GM23338 (cell line): ENCODE measurements around the gene PIK3R5. TPM values are rescaled to one million over a fixed set of nuclear protein-coding genes. Genes with fewer than 3 reads are reported as not detected.
"Not testable (repeated sequence)": the region's sequence is repeated elsewhere in the genome, so short reads cannot be mapped to it uniquely, and the experiment has no call there.

Experiments
- ATAC-seq: fragments of 200-7000 bp; cut with Tn5 transposase; 3 replicates; pipeline ENCODE4 v1.9.1; 2020
- DNase-seq: peaks from one replicate; pipeline ENCODE4 v3.0.0-alpha.2; 2015; ENCODE audit warnings: low spot score
- H2AFZ ChIP-seq: fragments of 200-600 bp; sonication (generic); 2 replicates; pipeline ENCODE4 v1.8.0; 2016; ENCODE audit warnings: antibody characterized with exemption, mild to moderate bottlenecking, moderate library complexity
- H3F3A ChIP-seq: fragments of 200-600 bp; sonication (generic); replicated peaks from 2 replicates; pipeline ENCODE4 v1.8.0; 2017; ENCODE audit warnings: antibody characterized with exemption, mixed run types, low read depth
- H3K27ac ChIP-seq: fragments of 200-600 bp; sonication (generic); 2 replicates; pipeline ENCODE4 v1.6.1; 2016; ENCODE audit warnings: low read depth
- H3K27me3 ChIP-seq: fragments of 200-600 bp; sonication (generic); 2 replicates; pipeline ENCODE4 v1.8.0; 2016; ENCODE audit warnings: mild to moderate bottlenecking, mixed run types, moderate library complexity; ENCODE audit not compliant: insufficient read depth
- H3K36me3 ChIP-seq: fragments of 200-600 bp; sonication (generic); 2 replicates; pipeline ENCODE4 v1.8.0; 2016; ENCODE audit warnings: mild to moderate bottlenecking; ENCODE audit not compliant: insufficient read depth
- H3K4me1 ChIP-seq: fragments of 200-600 bp; sonication (generic); 2 replicates; pipeline ENCODE4 v1.8.0; 2016; ENCODE audit warnings: mild to moderate bottlenecking, moderate library complexity; ENCODE audit not compliant: insufficient read depth
- H3K4me2 ChIP-seq: fragments of 200-600 bp; sonication (generic); 2 replicates; pipeline ENCODE4 v1.7.1; 2017; ENCODE audit warnings: mixed run types
- H3K4me3 ChIP-seq: fragments of 200-600 bp; sonication (generic); 2 replicates; pipeline ENCODE4 v1.6.1; 2016; ENCODE audit warnings: mixed run types
- H3K79me2 ChIP-seq: fragments of 200-600 bp; sonication (generic); replicated peaks from 2 replicates; pipeline ENCODE4 v1.8.0; 2017; ENCODE audit warnings: mild to moderate bottlenecking; ENCODE audit not compliant: insufficient read depth
- H3K9me2 ChIP-seq: fragments of 200-600 bp; sonication (generic); 2 replicates; pipeline ENCODE4 v1.8.0; 2017; ENCODE audit not compliant: insufficient read depth
- H4K20me1 ChIP-seq: fragments of 200-600 bp; sonication (generic); replicated peaks from 2 replicates; pipeline ENCODE4 v1.8.0; 2017; ENCODE audit warnings: mild to moderate bottlenecking; ENCODE audit not compliant: insufficient read depth
- H3K27ac Mint-ChIP-seq: 2 replicates; pipeline ENCODE4 v1.8.0; 2020; ENCODE audit warnings: inconsistent platforms, mild to moderate bottlenecking, moderate library complexity, mixed read lengths
- H3K27me3 Mint-ChIP-seq: 3 replicates; pipeline ENCODE4 v1.8.0; 2022; ENCODE audit warnings: low read depth, mild to moderate bottlenecking, moderate library complexity, mixed read lengths, inconsistent platforms; ENCODE audit not compliant: insufficient read depth, poor library complexity
- H3K36me3 Mint-ChIP-seq: 3 replicates; pipeline ENCODE4 v1.8.0; 2021; ENCODE audit warnings: low read depth, mild to moderate bottlenecking, inconsistent platforms, moderate library complexity, mixed read lengths
- H3K4me1 Mint-ChIP-seq: 3 replicates; pipeline ENCODE4 v1.8.0; 2020; ENCODE audit warnings: mild to moderate bottlenecking, inconsistent platforms, mixed read lengths
- H3K4me3 Mint-ChIP-seq: 3 replicates; pipeline ENCODE4 v1.8.0; 2021; ENCODE audit warnings: moderate library complexity, mild to moderate bottlenecking, inconsistent platforms, mixed read lengths
- H3K9me3 Mint-ChIP-seq: 3 replicates; pipeline ENCODE4 v1.8.0; 2020; ENCODE audit warnings: moderate library complexity, mild to moderate bottlenecking, inconsistent platforms, mixed read lengths
- CREB1 ChIP-seq: fragments of 250-450 bp; sonication (Bioruptor Pico); IDR thresholded peaks from 2 replicates; pipeline ENCODE4 v1.5.0; 2020; ENCODE audit warnings: low read depth, mild to moderate bottlenecking, moderate library complexity
- ETS1 ChIP-seq: IDR thresholded peaks from 2 replicates; pipeline ENCODE4 v1.6.1; 2016; ENCODE audit warnings: antibody characterized with exemption
- EZH2 ChIP-seq: fragments of 200-600 bp; sonication (generic); IDR thresholded peaks from one replicate; pipeline ENCODE4 v1.8.0; 2017; ENCODE audit warnings: antibody characterized with exemption, mild to moderate bottlenecking, low read depth; ENCODE audit not compliant: unreplicated experiment
- EZH2phosphoT487 ChIP-seq: fragments of 200-600 bp; sonication (generic); IDR thresholded peaks from one replicate; pipeline ENCODE4 v1.8.1; 2018; ENCODE audit warnings: antibody characterized with exemption; ENCODE audit not compliant: unreplicated experiment
- JUNB ChIP-seq: IDR thresholded peaks from one replicate; pipeline ENCODE4 v1.6.1; 2016; ENCODE audit warnings: antibody characterized with exemption; ENCODE audit not compliant: unreplicated experiment
- POLR2AphosphoS5 ChIP-seq: IDR thresholded peaks from 2 replicates; pipeline ENCODE4 v1.6.1; 2016; ENCODE audit warnings: antibody characterized with exemption, low read depth
- REST ChIP-seq: IDR thresholded peaks from one replicate; pipeline ENCODE4 v1.6.1; 2018; ENCODE audit warnings: antibody characterized with exemption; ENCODE audit not compliant: unreplicated experiment
- ZNF331 ChIP-seq: fragments of 250-450 bp; sonication (Bioruptor Pico); IDR thresholded peaks from 2 replicates; pipeline ENCODE4 v1.5.0; 2020; ENCODE audit warnings: low read depth, mild to moderate bottlenecking, moderate library complexity
- ZNF462 ChIP-seq: fragments of 250-450 bp; sonication (Bioruptor Pico); IDR thresholded peaks from 2 replicates; pipeline ENCODE4 v1.5.0; 2020; ENCODE audit warnings: mild to moderate bottlenecking, moderate library complexity
- polyA plus RNA-seq: library from polyadenylated mRNA; unstranded; fragments of >200 nt; fragmentation: Nextera tagmentation; extraction: Ambion mirVana; gene quantifications from 2 replicates; pipeline ENCODE4 v1.2.1, GENCODE V29; 2016
- total RNA-seq: library from RNA; depleted of rRNA; stranded (reverse); fragments of >200 nt; shearing (Covaris generic); gene quantifications from 2 replicates; pipeline ENCODE4 v1.2.3, GENCODE V29; 2014

The PIK3R5 gene
- total and polyA plus RNA-seq, 2 experiments from 2014 or later = 1.7 to 9.4 TPM

GRCh38 chr17:8985054-8985701 lies 19.7 kb upstream of the PIK3R5 start (continued):
- no peak for TF ChIP-seq ETS1
- no peak for TF ChIP-seq REST
- TF ChIP-seq POLR2AphosphoS5 = no peak
- TF ChIP-seq CREB1 (CRISPR knock-in tag) = no peak
- no peak for TF ChIP-seq JUNB

GRCh38 chr17:8984225-8984624 lies 18.7 kb upstream of the PIK3R5 start:
- not testable (repeated sequence) for H3K27ac ChIP-seq, H3K4me1 ChIP-seq, ATAC-seq, H3K9me2 ChIP-seq, H3K27me3 Mint-ChIP-seq, H3K36me3 Mint-ChIP-seq, H3K27ac Mint-ChIP-seq, H3K27me3 ChIP-seq, DNase-seq, H4K20me1 ChIP-seq, H3K36me3 ChIP-seq, H3K4me3 ChIP-seq, H3K4me3 Mint-ChIP-seq, H3K4me1 Mint-ChIP-seq, H3K4me2 ChIP-seq, H3K79me2 ChIP-seq, H3F3A ChIP-seq, H2AFZ ChIP-seq
- H3K9me3 Mint-ChIP-seq = peaks cover 20% of the 10 kb centered on the region

- Mint-ChIP-seq H3K36me3 (no peaks in the 10 kb centered on the region; the same call in 2 of the 3 replicates), H3K4me3 (no peak overlapping the region), H3K4me1 (no peaks in the 10 kb centered on the region), H3K27me3 (peaks cover 4% of the 10 kb centered on the region), H3K27ac (no peak overlapping the region), H3K9me3 (peaks cover 19% of the 10 kb centered on the region)
- Histone ChIP-seq H3F3A (no peaks in the 10 kb centered on the region), H3K27ac (no peak overlapping the region), H3K79me2 (no peaks in the 10 kb centered on the region), H3K27me3 (no peaks in the 10 kb centered on the region), H4K20me1 (no peaks in the 10 kb centered on the region), H3K4me2 (no peak overlapping the region), H3K36me3 (no peaks in the 10 kb centered on the region), H3K4me1 (no peaks in the 10 kb centered on the region), H2AFZ (no peak overlapping the region), H3K4me3 (no peak overlapping the region), H3K9me2 (no peaks in the 10 kb centered on the region)
- DNase-seq = no peak
- ATAC-seq = no peak
- TF ChIP-seq ZNF462 (CRISPR knock-in tag) (no peak), EZH2phosphoT487 (no peak), JUNB (no peak), EZH2 (no peak), ZNF331 (CRISPR knock-in tag) (no peak)
Observed at GRCh38 chr17:8981443-8981842, 15.9 kb upstream of the PIK3R5 start.
